Spleen (tissue), 7 donors: Measurements from ENCODE around the gene ARHGAP24.
"Not testable (repeated sequence)": the region's sequence is repeated elsewhere in the genome, so short reads cannot be mapped to it uniquely, and the experiment has no call there.

ENCODE experiments used
- CTCF ChIP-seq, 11 experiments: fragments of 200-600 bp in 7 of 11; fragments of 450-650 bp in 4 of 11; sonication (generic) in 4 of 11; IDR thresholded peaks in 8 of 11; conservative IDR thresholded peaks in 3 of 11; 1 replicate in 7 of 11; 2 replicates in 4 of 11; pipeline versions ENCODE4 v1.4.0 to v1.8.0; 2016 to 2021; ENCODE audit warnings: antibody characterized with exemption in 11 of 11, inconsistent platforms in 4 of 11, mild to moderate bottlenecking in 1 of 11
- POLR2A ChIP-seq, 3 donors: fragments of 450-650 bp; IDR thresholded peaks; one replicate each; pipeline ENCODE4 v1.5.1; 2017; ENCODE audit warnings: antibody characterized with exemption in 3 of 3, mild to moderate bottlenecking in 1 of 3
- donor health status: DM: no; HTN: no; CAD: no; lungs with moderate emphysema.
- donor health status: DM: no; HTN: no; CAD: no.
- donor health status: DM: no; HTN: no; CAD: no.

- not testable (repeated sequence) for TF ChIP-seq CTCF (IDR thresholded peaks at IDR 0.05 in 8 of 11, conservative IDR thresholded peaks at IDR 0.05 in 3 of 11); POLR2A (IDR thresholded peaks at IDR 0.05)
These were observed 378.8 kb downstream of the ARHGAP24 start for GRCh38 chr4:85853740-85854139.
